IPS-18c (cell line): ENCODE measurements around the gene FHIT.

Experiments
- H3K4me3 ChIP-seq: 2 replicates; pipeline ENCODE4 v1.7.0; 2013; ENCODE audit warnings: low read depth, mild to moderate bottlenecking, low read length, moderate library complexity; ENCODE audit not compliant: insufficient read depth
- H3K9me3 ChIP-seq: one replicate; pipeline ENCODE4 v1.6.1; 2013; ENCODE audit warnings: mild to moderate bottlenecking, low read length, moderate library complexity; ENCODE audit not compliant: control insufficient read depth, insufficient read depth

Gene FHIT

GRCh38 chr3:60047426-60048200 lies 1203.6 kb downstream of the FHIT start:
- no peak overlapping the region for H3K4me3 ChIP-seq
- H3K9me3 ChIP-seq, result peaks cover 5% of the 10 kb centered on the region

- Histone ChIP-seq H3K9me3 (peaks cover 5% of the 10 kb centered on the region), H3K4me3 (no peak overlapping the region)
Measured at GRCh38 chr3:60046210-60046609, 1205.0 kb downstream of the FHIT start.

GRCh38 chr3:60045686-60046085 lies 1205.6 kb downstream of the FHIT start:
- H3K4me3 ChIP-seq, result no peak overlapping the region

GRCh38 chr3:60036803-60037202 lies 1214.4 kb downstream of the FHIT start:
- no peaks in the 10 kb centered on the region for H3K9me3 ChIP-seq
- H3K4me3 ChIP-seq, result no peak overlapping the region

More at GRCh38 chr3:60045686-60046085, 1205.6 kb downstream of the FHIT start:
- peaks cover 4% of the 10 kb centered on the region for H3K9me3 ChIP-seq

GRCh38 chr3:60033901-60034453 lies 1217.3 kb downstream of the FHIT start:
- H3K4me3 ChIP-seq, result no peak overlapping the region
- no peaks in the 10 kb centered on the region for H3K9me3 ChIP-seq

- Histone ChIP-seq H3K9me3 (no peaks in the 10 kb centered on the region), H3K4me3 (no peak overlapping the region)
Measured at GRCh38 chr3:60030982-60031381, 1220.3 kb downstream of the FHIT start.

- no peaks in the 10 kb centered on the region for H3K9me3 ChIP-seq
- H3K4me3 ChIP-seq, result no peak overlapping the region
Measured at GRCh38 chr3:60028233-60028632, 1223.0 kb downstream of the FHIT start.

GRCh38 chr3:60027335-60027734 lies 1223.9 kb downstream of the FHIT start:
- Histone ChIP-seq H3K4me3 (no peak overlapping the region), H3K9me3 (no peaks in the 10 kb centered on the region)

GRCh38 chr3:60025096-60026050 lies 1225.9 kb downstream of the FHIT start:
- no peaks in the 10 kb centered on the region for H3K9me3 ChIP-seq
- no peak overlapping the region for H3K4me3 ChIP-seq

GRCh38 chr3:60024400-60024799 lies 1226.9 kb downstream of the FHIT start:
- no peaks in the 10 kb centered on the region for H3K9me3 ChIP-seq
- H3K4me3 ChIP-seq, result no peak overlapping the region

GRCh38 chr3:60023189-60023588 lies 1228.1 kb downstream of the FHIT start:
- no peak overlapping the region for H3K4me3 ChIP-seq
- no peaks in the 10 kb centered on the region for H3K9me3 ChIP-seq

GRCh38 chr3:60017631-60018030 lies 1233.6 kb downstream of the FHIT start:
- H3K4me3 ChIP-seq, result no peak overlapping the region
- H3K9me3 ChIP-seq, result no peaks in the 10 kb centered on the region

- no peak overlapping the region for H3K4me3 ChIP-seq
- no peaks in the 10 kb centered on the region for H3K9me3 ChIP-seq
Measured at GRCh38 chr3:60015032-60015705, 1236.1 kb downstream of the FHIT start.

- Histone ChIP-seq H3K9me3 (no peaks in the 10 kb centered on the region), H3K4me3 (no peak overlapping the region)
Measured at GRCh38 chr3:60013241-60013640, 1238.0 kb downstream of the FHIT start.

GRCh38 chr3:60011218-60011617 lies 1240.0 kb downstream of the FHIT start:
- H3K4me3 ChIP-seq, result no peak overlapping the region

GRCh38 chr3:60010781-60011180 lies 1240.5 kb downstream of the FHIT start:
- Histone ChIP-seq H3K4me3 (no peak overlapping the region), H3K9me3 (no peaks in the 10 kb centered on the region)

More at GRCh38 chr3:60011218-60011617, 1240.0 kb downstream of the FHIT start:
- H3K9me3 ChIP-seq, result no peaks in the 10 kb centered on the region

GRCh38 chr3:60009931-60010478 lies 1241.2 kb downstream of the FHIT start:
- Histone ChIP-seq H3K4me3 (no peak overlapping the region), H3K9me3 (no peaks in the 10 kb centered on the region)
